Progenitor cell of endocrine pancreas (in vitro differentiated cells): ENCODE measurements around the gene LMO7. TPM values are rescaled to one million over a fixed set of nuclear protein-coding genes. Genes with fewer than 3 reads are reported as not detected.

ENCODE experiments used
- DNase-seq: peaks from one replicate; pipeline ENCODE4 v3.0.0; 2021; ENCODE audit warnings: low spot score; ENCODE audit not compliant: unreplicated experiment
- H3K27ac Mint-ChIP-seq: 2 replicates; pipeline ENCODE4 v1.8.0; 2021; ENCODE audit warnings: mild to moderate bottlenecking, moderate library complexity, mixed read lengths
- H3K27me3 Mint-ChIP-seq: 2 replicates; pipeline ENCODE4 v1.8.0; 2021; ENCODE audit warnings: mixed read lengths
- H3K36me3 Mint-ChIP-seq: 2 replicates; pipeline ENCODE4 v1.8.0; 2022; ENCODE audit warnings: mixed read lengths; ENCODE audit not compliant: insufficient read depth
- H3K4me1 Mint-ChIP-seq: 2 replicates; pipeline ENCODE4 v1.8.0; 2021; ENCODE audit warnings: low read depth, mixed read lengths
- H3K4me3 Mint-ChIP-seq: 2 replicates; pipeline ENCODE4 v1.8.0; 2021; ENCODE audit warnings: low read depth, mild to moderate bottlenecking, moderate library complexity, mixed read lengths
- H3K9me3 Mint-ChIP-seq: 2 replicates; pipeline ENCODE4 v1.8.0; 2021; ENCODE audit warnings: low read depth, mixed read lengths
- CTCF ChIP-seq: fragments of 200-600 bp; sonication (generic); IDR thresholded peaks from one replicate; pipeline ENCODE4 v1.5.0; 2021; ENCODE audit warnings: antibody characterized with exemption, mild to moderate bottlenecking; ENCODE audit not compliant: unreplicated experiment
- total RNA-seq: library from RNA; stranded (reverse); gene quantifications from 2 replicates; pipeline ENCODE4 v1.2.1, GENCODE V29; 2021

Gene LMO7
- total RNA-seq, 1 donor from 2014 or later = 15.0 TPM

GRCh38 chr13:75636436-75637180 lies 478 bp downstream of the LMO7 start:
- Mint-ChIP-seq H3K9me3 (no peaks in the 10 kb centered on the region), H3K4me3 (peak overlapping the region; percentile 61), H3K27ac (no peak overlapping the region), H3K4me1 (no peaks in the 10 kb centered on the region), H3K36me3 (peaks cover 3% of the 10 kb centered on the region), H3K27me3 (peaks cover 54% of the 10 kb centered on the region)
- no peak for TF ChIP-seq CTCF
- peak; percentile 10 for DNase-seq

DNA sequence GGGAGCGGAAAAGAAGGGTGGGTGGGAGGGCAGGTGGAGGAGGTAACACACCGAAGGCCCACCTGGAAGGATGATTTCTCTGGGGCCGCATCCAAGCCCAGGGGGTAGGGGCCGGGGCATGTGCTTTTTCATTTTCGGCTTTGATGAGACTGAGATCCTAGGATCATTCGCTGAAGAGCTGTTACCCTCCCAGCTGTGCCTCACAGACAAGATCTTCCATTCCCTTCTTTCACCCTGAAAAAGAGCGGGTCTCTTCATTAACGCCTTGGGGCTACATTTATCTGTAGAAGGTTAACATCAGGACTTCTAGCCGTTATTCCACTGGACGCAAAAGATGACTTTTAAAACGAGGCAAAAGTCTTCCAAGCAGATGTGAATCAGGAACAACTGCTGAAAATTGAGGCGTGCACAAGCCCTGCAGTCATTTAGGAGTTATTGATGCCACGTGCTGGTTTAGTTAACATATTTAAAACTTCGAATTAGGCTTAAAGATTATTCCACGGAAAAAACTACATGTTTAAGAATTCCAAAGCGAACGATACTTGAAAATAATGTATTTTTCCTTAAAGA lies 1.1 kb downstream of the LMO7 start:
- Mint-ChIP-seq H3K4me3 (peak overlapping the region; percentile 48), H3K4me1 (no peaks in the 10 kb centered on the region), H3K36me3 (peaks cover 3% of the 10 kb centered on the region), H3K9me3 (no peaks in the 10 kb centered on the region), H3K27ac (no peak overlapping the region), H3K27me3 (peaks cover 54% of the 10 kb centered on the region)
- no peak for TF ChIP-seq CTCF
- DNase-seq = no peak

DNA sequence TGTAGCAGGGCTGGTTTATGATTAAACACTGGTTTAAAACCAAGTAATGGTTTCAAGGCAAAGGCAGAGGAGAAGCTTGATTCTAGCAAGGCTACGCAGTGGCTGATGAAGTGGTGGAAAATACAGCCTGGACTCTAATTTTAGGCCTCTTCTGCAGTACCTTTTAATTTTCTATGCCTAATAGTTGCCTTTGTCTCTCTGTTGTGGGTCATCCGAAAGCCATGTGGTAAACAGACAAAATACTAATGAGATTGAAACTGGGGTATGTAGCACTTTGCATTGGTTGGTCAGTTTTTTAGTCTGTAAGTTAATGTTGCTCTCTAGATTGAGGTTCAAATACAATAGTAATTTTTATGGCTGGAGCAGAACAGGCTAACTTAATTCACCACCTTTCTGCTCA lies 3.3 kb downstream of the LMO7 start:
- Mint-ChIP-seq H3K4me3 (no peak overlapping the region), H3K27me3 (peaks cover 47% of the 10 kb centered on the region), H3K4me1 (no peaks in the 10 kb centered on the region), H3K9me3 (no peaks in the 10 kb centered on the region), H3K36me3 (no peaks in the 10 kb centered on the region), H3K27ac (no peak overlapping the region)
- TF ChIP-seq CTCF = no peak
- DNase-seq = no peak

DNA sequence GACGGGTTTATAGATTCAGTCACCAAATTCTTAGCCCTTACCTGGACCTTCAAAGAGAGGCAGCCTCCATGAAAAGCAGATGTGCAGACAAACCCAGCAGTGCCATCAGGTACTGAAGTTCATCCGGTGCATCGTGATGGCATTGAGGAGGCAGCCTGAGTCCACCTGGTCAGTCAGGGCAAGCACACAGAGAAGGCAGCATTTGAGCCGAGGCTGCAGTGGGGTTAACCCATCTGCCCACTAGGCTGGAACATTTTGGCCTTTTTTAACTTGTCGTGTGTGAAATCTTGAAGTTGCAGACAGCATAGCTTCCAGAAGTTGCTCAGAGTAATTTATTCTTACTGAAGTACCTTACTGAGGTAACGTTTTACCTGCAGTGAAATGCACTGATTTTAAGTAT lies 4.9 kb downstream of the LMO7 start:
- H3K4me3 Mint-ChIP-seq = no peak overlapping the region
- no peak for TF ChIP-seq CTCF
- H3K9me3 Mint-ChIP-seq = no peaks in the 10 kb centered on the region
- DNase-seq = no peak
- H3K36me3 Mint-ChIP-seq = no peaks in the 10 kb centered on the region
- no peak overlapping the region for H3K27ac Mint-ChIP-seq
- no peaks in the 10 kb centered on the region for H3K4me1 Mint-ChIP-seq
- H3K27me3 Mint-ChIP-seq = peaks cover 41% of the 10 kb centered on the region

DNA sequence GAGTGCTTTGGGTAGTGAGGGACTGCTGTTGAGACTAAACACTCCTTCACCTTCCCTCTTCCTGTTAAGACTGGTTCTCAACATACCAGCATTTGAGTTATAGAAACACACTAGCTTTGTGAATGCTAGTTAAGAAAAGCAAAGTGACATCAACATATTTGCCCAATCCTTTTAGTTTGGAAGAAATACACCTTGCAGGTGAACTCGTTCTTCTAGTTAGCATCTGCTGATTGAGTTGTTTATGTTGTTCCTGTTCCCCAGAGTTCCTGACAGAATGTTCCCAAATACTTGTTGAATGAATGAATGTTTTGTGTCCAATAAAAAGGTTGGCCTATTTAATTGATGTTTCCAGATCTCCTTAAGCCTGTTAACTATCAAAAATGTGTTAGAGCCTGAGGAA lies 7.1 kb downstream of the LMO7 start:
- Mint-ChIP-seq H3K27ac (no peak overlapping the region), H3K4me3 (no peak overlapping the region), H3K9me3 (no peaks in the 10 kb centered on the region), H3K4me1 (no peaks in the 10 kb centered on the region), H3K27me3 (peaks cover 26% of the 10 kb centered on the region), H3K36me3 (no peaks in the 10 kb centered on the region)
- no peak for TF ChIP-seq CTCF
- DNase-seq = no peak
